ENCODE measurements around the gene MGST3.

DNA sequence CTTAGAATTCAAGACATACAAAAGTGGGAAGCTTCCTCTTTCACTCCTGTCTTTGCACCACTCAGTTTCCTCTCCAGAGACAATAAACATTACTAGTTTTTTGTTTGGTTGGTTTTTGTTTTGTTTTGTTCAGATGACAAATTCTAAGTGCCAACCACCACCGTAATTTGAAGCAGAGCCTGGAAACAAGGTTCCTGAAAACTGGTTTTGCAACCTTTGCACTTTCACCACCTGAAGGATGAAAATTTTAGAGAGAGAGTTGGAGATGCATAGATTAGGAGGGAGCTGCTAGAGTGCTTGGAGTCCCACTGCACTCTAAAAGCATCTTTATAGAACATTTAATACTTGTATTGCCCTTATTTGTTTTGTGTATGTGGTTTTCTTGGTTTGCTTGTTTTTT, 20.2 kb upstream of the MGST3 start:
- TF ChIP-seq, protein P1, sequence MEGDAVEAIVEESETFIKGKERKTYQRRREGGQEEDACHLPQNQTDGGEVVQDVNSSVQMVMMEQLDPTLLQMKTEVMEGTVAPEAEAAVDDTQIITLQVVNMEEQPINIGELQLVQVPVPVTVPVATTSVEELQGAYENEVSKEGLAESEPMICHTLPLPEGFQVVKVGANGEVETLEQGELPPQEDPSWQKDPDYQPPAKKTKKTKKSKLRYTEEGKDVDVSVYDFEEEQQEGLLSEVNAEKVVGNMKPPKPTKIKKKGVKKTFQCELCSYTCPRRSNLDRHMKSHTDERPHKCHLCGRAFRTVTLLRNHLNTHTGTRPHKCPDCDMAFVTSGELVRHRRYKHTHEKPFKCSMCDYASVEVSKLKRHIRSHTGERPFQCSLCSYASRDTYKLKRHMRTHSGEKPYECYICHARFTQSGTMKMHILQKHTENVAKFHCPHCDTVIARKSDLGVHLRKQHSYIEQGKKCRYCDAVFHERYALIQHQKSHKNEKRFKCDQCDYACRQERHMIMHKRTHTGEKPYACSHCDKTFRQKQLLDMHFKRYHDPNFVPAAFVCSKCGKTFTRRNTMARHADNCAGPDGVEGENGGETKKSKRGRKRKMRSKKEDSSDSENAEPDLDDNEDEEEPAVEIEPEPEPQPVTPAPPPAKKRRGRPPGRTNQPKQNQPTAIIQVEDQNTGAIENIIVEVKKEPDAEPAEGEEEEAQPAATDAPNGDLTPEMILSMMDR (optimal IDR thresholded peaks at IDR 0.05 in 1 of 3, IDR thresholded peaks at IDR 0.05 in 1 of 3, conservative IDR thresholded peaks at IDR 0.05 in 1 of 3; ENCODE audit: extremely low read depth in 1 of 3, insufficient read depth in 2 of 3, low read length in 3 of 3) = no peak
- TF ChIP-seq EZH2 (IDR thresholded peaks at IDR 0.05; ENCODE audit: low read length) = no peak

Data from keratinocyte (primary cell).